Measurements from ENCODE around the gene CAPN9.

Gene CAPN9

DNA sequence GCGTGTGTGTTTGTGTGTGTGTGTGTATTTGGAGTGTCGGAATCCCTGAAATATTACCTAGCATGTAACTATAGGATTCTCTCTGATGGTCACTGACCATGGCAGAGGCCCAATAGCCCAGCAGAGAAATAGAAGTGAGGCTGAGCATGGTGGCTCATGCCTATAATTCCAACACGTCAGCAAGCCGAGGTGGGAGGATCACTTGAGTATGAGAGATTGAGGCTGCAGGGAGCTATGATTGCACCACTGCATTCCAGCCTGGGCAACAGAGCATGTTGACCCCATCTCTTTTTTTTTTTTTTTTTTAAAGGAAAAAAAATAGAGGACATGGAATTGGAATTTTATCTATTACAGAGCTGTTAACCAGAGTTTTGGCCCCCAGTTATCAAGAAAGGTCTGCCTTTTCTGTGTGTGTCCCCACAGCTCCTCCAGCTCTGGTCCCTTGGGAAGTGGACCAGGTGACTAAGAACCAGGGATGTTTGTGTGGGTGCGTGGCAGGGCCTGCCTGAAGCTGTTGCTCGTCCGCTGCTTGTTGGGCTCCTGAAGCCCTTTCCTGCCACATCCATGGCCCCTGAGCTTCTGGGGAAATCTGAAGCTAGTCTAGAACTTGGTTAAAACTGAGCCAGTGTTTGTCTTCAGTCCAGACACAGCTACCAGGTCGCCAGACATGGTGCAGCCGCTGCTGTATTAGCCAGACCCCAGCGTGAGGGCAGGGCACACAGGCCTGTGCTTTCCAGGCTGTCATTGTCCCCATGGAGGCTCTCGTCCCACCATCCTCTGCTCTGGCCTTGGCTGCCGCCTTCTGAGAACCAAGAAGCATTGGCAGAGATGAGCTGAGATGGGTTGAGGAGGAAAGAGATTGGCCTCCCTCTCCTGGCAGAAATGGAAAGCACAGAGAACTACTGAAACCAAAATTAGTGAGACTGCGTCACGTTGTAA lies 25.5 kb downstream of the CAPN9 start:
- no peak for DNase-seq

DNA sequence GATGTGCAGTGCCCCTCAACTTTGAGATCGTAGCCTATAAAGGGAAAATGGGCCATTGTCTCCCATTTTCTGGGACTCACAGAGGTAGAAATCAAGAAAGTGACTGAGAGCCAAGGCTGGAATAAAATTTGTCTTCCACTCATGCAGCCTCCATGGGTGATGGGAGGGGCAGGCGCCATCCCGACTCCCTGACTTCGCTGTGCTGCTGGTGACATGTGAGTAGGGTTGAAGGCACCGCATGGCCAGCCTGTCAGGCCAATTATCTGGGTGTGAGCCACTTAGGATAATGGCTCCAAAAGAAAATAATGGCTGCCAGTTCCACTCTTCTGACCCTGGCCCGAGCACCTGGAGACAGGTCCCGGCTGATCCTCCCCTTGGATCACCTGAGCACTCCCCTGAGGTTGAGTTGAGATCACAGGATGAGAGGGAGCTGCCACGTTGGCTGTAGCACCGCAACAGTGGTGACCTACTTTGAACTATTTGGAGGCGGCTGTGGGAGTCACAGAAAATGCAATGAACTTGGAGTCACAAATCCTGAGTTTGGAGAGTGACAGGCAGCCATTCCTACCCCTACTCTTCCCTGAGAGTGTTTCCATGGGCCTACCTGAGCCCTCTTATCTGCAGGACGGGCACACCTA lies 26.3 kb downstream of the CAPN9 start:
- no peak for DNase-seq

DNA sequence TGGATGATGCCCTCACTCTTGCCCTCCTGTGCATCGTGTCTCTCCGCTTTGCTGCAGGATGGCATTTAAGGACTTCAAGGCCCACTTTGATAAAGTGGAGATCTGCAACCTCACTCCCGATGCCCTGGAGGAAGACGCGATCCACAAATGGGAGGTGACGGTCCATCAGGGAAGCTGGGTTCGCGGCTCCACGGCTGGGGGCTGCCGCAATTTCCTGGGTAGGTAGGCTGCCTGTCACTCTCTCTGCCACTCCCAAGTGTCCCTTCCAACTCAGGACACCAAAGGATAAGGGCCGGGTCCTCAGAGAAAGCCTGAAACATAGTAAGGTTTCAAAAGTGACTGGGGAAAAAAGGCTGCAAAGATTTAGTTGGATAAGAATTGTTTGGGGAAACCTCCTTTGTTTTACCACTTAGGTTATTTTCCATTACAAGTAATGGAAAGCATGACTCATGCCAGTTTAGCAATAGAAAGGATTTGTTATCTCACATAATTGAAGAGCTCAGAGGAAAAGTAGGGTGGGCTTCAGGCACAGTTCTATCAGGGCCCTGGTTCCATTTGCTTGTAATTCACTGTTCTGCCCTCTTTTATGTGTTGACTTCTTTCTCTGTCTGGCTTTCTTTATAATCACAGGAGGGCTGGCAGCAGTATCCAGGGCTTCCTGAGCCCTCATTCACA lies 31.9 kb downstream of the CAPN9 start:
- no peak for DNase-seq

DNA sequence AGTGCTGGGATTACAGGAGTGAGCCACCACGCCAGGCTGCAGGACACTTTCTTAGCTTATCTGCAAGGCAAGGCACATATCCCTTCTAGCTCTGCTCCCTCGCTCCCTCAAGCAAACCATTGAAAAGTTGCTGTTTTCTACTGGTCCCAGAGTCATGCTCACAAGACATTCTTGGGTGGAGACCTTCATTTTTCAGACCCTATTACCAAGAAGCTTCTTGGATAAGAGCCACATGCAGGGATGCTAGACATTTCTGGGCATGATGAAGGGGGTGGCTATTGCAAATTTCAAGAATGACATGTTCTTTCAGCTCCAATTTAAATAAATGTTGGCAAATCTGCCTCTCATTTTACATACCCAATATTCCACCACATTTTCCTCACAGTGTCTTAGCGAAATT lies 33.9 kb downstream of the CAPN9 start:
- no peak for DNase-seq

DNA sequence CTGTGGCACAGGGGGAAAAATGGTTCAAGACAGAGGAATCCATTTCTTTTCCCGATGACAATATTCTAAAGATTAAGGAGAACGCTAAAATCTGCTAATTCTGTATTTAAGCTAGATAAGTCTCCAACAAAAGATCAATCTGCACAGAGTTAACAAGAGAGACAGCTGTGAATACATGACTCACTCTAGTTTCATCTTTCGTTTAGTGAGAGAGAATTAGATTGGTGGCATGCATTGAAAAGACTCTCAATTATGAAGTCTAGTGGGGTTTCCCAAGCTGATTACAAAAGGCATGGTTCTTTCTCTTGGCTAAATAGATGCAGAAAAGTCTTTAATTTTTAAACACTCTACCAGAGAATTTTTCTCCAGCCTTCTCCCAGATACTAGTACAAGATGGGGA lies 34.4 kb downstream of the CAPN9 start:
- no peak for DNase-seq

DNA sequence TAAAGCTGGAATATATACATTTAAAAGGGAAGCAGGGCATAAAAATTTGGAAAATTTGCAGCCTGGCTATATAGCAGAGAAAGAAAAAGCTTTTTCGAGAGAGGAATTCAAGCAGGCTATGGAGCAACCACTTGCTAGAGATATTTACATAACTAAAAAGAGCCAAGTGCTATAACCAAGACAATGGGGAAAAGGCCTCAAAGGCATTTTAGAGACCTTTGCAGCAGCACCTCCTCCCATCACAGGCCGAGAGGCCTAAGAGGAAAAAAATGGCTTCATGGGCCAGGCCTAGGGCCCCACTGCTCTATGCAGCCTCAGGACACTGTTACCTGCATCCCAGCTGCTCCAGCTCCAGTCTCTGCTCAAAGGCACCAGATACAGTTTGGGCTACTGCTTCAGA lies 37.0 kb downstream of the CAPN9 start:
- no peak for DNase-seq

DNA sequence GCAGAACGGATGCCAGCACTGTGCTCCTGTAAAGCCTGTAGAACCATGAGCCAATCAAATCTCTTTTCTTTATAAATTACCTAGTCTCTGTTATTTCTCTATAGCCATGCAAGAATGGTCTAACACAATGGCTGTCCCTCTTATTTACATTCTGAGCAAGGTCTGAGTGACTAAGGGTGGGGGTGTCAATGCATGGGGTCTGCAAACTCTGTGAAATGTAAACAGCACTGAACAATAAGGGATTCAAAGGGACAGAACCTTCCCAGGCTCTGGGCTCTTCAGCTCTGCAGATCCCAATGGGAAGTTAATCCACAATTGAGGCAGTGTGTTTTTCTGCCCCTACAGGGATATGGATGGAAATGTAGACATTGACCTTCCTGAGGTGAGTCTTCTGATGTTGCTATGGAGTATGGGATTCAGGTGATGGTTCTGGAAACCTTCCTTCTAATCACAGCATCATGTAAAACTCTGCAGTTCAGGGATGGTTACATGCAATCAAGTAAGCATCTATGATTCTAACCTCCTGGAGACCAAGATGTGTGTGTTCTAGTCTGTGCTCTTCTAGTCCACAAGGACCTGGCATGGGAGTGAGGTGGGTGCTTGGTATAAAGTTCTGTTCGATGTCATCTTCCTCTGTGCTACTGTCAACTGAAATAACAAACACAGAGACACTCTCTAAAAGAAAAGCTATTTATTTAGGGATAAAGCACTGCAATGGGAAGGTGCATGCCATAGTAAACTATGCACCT lies 38.6 kb downstream of the CAPN9 start:
- DNase-seq = no peak

DNA sequence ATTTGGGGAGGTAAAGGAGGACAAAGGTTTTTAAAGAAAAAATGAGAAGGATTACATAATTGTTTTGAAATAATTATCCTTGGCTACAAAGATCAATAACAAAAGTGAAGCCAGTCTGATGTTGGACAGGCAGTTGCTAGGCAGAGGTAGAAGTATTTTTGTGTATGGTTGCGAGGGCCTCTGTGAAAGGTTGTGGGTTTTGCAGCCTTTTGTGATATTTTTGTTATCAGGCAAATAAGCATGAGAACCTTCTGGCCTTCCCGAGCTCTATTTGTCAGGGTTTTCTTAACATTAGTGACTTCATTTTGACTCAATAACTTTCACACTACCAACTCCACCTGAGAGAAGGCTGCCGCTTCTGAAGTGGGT lies 39.2 kb downstream of the CAPN9 start:
- no peak for DNase-seq

DNA sequence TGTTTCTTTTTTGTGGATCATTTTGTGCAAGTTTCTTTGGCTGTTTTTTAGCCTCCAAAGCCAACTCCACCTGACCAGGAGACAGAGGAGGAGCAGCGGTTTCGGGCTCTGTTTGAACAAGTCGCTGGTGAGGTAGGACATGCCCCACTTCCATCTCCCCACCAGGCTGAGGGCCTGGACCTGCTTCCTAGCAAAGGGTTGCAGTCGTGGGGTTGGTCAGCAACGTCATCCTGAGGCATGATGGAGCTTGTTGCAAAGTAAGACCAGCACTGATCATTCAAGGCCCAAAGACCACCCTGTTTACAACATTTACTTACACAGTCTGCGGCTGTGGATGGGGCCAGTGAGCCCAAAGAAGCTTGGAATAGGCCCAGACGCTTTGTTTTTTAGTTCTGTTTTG lies 40.3 kb downstream of the CAPN9 start:
- DNase-seq = no peak

DNA sequence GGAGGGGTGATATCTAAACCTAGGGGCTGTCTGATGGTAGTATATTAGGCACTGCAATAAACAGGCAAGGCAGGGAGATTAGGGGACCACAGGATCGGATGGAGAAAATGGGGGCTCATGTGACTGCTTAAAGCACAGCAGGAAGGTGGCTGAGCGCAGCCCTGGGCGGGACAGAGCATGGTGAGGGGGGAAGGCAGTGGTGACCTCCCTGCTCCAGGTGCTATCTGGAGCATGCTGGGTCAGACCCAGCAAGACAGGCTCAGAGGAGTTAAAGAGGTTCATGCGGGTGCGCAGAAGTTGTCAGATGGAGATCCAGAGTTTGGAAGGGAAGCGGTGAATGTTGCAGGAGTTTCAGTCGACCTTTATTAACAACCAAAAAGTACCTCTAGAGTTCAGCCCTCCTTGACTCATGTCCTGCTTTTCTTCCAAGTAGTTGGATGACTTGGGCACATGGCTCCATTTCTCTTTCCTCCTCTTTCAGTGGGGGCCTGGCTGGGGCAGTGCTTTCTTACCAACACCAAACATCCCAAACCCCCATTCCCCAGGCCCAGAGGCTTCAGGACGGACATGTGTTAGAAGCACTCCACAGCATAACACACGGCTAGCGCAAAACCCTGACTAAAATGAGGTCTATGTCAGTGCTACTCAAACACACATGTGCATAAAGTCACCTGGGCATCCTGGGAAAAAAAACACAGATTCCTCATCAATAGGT lies 41.5 kb downstream of the CAPN9 start:
- DNase-seq = no peak

DNA sequence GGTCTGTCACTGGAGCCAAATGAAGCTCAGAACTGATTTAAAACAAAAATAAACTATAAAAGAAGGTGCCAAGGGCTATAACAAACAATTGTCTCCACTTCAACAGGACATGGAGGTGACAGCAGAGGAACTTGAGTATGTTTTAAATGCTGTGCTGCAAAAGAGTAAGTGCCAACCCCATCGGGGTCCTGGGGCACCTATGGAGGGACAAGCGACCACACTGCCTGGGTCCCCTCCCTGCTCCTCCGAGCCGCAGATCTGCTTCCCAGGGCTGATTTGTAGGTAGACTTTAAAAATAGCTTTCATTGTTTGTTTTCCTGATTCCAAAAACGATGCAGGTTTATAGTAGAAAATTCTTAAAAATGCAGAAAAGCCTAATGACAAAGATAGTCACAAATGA lies 42.8 kb downstream of the CAPN9 start:
- DNase-seq = no peak

DNA sequence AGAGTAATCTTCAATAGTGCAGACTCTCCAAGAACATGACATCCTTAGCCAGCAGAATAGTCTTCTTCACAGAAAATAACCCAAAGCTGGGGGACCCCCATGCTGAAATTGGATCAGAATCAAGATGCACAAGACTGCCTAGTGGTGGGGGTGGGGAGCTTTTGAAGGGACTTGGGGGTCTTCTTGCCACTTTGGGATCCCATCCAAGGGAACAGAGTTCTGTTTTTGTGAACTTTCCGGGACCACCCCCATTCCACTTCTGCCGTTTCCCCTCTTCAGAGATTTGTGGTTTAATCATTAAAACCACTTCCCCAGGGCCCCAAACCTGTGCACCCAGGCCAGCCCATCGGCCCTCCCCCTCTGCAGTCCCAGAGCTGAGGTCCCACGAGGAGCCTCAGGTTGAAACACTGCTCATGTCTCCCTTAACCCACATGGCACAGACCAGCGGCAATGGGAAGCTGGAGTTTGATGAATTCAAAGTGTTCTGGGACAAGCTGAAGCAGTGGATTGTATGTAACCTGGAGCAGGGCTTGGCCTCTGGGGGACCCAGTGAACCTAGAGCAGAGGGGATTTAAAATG lies 44.9 kb downstream of the CAPN9 start:
- no peak for DNase-seq

DNA sequence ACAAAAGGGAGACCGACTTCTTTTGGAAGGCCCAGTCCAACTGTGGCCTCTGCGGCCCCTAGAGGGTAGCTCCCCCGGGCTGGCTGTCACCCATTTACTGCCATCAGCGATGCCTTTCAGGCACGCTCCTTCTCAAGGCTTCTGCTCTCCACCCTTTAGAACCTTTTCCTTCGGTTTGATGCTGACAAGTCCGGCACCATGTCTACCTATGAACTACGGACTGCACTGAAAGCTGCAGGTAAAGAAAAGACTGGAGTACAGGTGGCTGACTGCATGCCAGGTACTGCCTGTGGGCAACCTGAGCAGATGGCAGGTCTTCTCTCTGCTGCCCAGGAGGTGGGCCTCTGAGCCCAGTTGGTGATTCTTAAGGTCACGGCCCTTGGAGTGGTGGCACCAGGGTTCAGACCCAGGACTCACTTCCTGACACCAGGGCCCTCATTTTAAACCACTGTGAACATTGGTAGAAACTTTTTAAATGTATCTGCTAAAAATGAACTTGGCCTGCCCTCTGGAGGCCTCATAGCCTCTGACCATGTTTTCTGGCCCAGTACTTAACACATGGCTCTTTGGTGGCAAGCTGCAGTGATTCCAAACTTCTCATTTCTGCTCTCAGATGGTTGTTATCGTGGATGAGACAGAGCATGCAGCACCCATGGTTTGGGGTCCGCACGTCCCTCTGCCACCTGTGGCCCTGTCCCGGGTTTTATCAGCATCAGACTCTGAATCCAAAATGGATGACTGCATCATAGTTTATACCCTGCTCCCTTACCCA lies 45.7 kb downstream of the CAPN9 start:
- peak in 1 of 2 experiments; percentile 0 for DNase-seq

DNA sequence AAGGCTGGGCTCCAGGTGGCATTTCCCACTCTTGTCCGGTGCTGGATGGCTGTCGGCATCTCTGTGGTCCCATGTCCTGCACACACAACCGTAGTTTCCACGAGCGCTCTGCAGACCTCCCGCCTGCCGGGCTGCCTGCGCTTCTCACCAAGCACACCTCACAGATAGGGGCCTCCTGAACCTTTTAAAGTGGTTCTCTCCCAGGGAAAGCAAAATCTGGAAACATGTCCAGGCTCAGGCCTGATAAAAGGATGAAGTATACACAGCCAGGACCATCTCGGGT lies 46.2 kb downstream of the CAPN9 start:
- DNase-seq = no peak

DNA sequence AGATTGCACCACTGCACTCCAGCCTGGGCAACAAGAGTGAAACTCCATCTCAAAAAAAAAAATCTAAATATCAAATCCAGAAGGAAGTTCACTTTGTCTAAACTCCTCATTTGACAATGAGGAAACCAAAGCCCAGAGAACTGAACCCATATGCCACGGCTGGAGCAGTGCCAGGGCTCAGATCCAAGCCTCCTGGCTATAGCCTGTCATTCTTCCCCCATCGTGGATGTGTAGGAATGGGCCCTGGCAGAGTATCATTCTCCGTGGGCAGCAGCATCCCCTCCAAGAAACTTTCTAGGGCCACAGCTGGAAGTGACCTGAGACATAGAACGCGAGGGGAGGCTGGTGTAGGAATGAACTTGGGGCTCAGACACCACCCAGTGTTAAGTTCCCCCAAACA lies 47.2 kb downstream of the CAPN9 start:
- no peak for DNase-seq

DNA sequence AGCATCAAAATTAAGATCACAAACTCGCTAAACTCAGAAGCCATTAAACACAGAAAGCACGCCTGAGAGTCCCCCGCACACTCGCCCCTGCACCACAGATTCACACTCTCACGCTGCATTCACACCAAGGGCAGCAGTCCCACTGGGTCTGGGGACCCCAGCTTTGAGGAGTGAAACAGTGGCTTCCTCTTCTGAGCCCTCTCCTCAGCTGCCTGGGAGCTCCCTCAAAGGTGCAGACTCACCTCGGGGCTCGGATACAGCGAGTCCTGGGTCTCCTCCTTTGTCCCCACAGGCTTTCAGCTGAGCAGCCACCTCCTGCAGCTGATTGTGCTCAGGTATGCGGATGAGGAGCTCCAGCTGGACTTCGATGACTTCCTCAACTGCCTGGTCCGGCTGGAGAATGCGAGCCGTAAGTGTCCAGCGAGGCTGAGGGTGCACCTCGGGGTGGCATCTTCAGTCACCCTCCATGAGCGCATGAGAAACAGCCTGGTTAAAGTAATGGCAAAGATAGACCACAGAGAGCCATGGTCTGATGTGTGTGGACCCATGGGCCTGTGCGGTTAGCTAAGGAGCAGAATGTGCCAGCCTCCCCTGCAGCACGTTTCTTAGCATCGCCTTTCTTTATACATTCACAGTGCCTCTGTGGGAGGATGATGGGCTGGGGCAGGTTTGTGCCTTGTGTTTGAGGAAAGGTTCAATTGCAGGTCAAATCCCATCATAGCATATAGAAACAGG lies 47.9 kb downstream of the CAPN9 start:
- DNase-seq = no peak

DNA sequence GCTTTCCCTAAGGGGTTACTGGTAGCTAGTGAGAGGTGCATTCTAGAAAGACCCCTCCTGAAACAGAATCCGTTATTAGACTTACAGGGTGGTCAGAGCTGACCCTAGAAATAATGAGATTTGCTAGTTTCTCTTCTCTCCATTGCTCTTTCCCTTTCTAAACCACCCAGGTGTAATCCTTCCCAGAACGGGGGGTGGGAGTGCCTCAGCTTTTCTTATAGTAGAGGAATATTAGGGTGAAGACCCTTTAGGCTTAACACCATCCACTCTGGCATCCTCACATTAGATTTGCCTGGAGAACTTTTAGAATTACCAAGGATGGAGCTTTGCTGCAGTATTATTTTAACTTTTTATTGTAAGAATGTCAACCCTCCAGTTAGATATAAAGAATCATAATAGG lies 49.4 kb downstream of the CAPN9 start:
- no peak for DNase-seq

DNA sequence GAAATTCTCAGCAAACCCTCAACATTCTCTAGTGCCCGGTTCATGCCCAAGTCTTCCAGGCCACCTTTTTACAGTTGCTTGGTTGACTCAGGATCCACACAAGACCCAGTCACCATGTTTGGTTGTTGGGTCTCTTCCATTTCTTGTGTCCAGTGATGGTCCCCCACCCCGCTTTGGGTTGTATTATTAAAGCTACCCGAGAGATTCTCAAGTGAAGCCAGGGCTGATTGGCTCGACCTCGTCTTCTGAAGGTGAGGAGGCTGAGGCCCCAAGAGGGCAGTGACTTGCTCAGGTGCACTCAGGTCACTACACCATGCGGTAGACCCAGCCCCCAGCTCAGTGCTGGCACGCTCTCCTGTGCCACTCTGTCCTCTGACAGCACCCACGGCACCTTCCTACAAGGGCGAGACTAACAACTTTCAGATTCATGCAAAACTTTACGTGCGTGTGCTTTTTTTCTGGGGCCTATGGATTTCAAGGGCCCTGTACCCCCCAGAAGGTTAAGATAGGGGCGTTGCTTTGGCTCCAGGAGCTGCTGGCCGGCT lies 50.3 kb downstream of the CAPN9 start:
- no peak for DNase-seq

DNA sequence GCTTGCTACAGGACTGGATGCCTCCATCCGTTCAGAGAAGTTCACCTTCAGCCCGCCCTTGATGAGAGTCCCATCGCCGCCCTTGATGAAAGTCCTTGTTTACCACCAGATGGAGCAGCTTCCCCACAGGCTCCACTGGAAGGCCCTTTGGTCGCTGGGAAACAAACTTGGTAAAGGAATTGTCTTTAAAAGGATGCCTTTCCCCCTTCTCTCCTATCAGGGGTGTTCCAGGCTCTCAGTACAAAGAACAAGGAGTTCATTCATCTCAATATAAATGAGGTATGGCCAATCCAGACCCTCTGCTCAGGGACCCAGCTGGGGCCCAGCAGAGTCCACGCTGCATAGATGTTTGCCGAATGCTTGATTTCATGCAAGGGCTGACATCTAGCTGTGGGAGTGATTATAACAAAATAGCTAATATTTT lies 50.8 kb downstream of the CAPN9 start:
- peak; percentile 19 to 30 for DNase-seq

DNA sequence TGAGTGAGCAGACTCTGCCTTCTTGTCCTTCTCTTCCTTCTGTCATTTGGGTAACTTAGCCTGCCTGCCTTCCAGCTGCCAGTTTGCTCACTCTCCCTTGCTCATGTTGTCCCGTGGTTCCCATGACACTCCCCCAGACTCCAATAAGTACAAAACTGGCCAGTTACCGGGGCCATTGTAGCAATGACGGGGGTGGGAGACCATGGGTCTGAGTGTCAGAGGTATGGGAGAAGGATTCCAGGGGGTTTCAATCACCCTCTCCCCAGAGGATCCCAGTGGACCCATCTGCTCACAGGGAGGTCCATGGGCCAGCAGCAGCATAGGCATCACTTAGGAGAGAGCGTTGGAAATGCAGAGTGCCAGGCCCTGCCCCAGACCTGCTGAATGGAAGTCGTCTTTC lies 51.3 kb downstream of the CAPN9 start:
- no peak for DNase-seq

All from AML-193 (cell line).